GM21360 (cell line): ENCODE data around the gene WWOX.

Experiments
- ATAC-seq: cut with Tn5 transposase; IDR thresholded peaks from one replicate; pipeline ENCODE4 v1.9.1; 2021; ENCODE audit warnings: mild to moderate bottlenecking, moderate library complexity; ENCODE audit not compliant: unreplicated experiment

Gene WWOX

GRCh38 chr16:78102865-78103264 lies 3.4 kb downstream of the WWOX start:
- ATAC-seq = no peak

- ATAC-seq = no peak
Measured at GRCh38 chr16:78105517-78105916, 6.1 kb downstream of the WWOX start.

GRCh38 chr16:78106686-78107085 lies 7.2 kb downstream of the WWOX start:
- ATAC-seq = no peak

GRCh38 chr16:78108451-78108850 lies 9.0 kb downstream of the WWOX start:
- ATAC-seq = no peak

GRCh38 chr16:78113258-78113657 lies 13.8 kb downstream of the WWOX start:
- ATAC-seq = no peak

GRCh38 chr16:78115659-78116058 lies 16.2 kb downstream of the WWOX start:
- no peak for ATAC-seq

GRCh38 chr16:78116946-78117345 lies 17.5 kb downstream of the WWOX start:
- no peak for ATAC-seq

- ATAC-seq = no peak
Measured at GRCh38 chr16:78117391-78117790, 17.9 kb downstream of the WWOX start.

- no peak for ATAC-seq
Measured at GRCh38 chr16:78118469-78119025, 19.1 kb downstream of the WWOX start.

- ATAC-seq = peak; percentile 84
Measured at GRCh38 chr16:78122774-78123315, 23.4 kb downstream of the WWOX start.

GRCh38 chr16:78125112-78125844 lies 25.8 kb downstream of the WWOX start:
- ATAC-seq = no peak

- no peak for ATAC-seq
Measured at GRCh38 chr16:78126662-78127061, 27.2 kb downstream of the WWOX start.

GRCh38 chr16:78127130-78127529 lies 27.7 kb downstream of the WWOX start:
- no peak for ATAC-seq

GRCh38 chr16:78128913-78129312 lies 29.5 kb downstream of the WWOX start:
- no peak for ATAC-seq

- ATAC-seq = no peak
Measured at GRCh38 chr16:78129349-78129748, 29.9 kb downstream of the WWOX start.

- ATAC-seq = no peak
Measured at GRCh38 chr16:78130083-78130608, 30.7 kb downstream of the WWOX start.

GRCh38 chr16:78130950-78131349 lies 31.5 kb downstream of the WWOX start:
- no peak for ATAC-seq

GRCh38 chr16:78133919-78134318 lies 34.5 kb downstream of the WWOX start:
- ATAC-seq = no peak

GRCh38 chr16:78134944-78135619 lies 35.6 kb downstream of the WWOX start:
- no peak for ATAC-seq

- no peak for ATAC-seq
Measured at GRCh38 chr16:78137179-78137578, 37.7 kb downstream of the WWOX start.

GRCh38 chr16:78137782-78138616 lies 38.5 kb downstream of the WWOX start:
- peak; percentile 87 for ATAC-seq
